Fibroblast of peridontal ligament (primary cell): ENCODE measurements around the gene PRKCZ.

ENCODE experiments used
- DNase-seq: peaks from one replicate; pipeline ENCODE4 v3.0.0-alpha.2; 2010; ENCODE audit errors: extremely low read depth

The PRKCZ gene

DNA sequence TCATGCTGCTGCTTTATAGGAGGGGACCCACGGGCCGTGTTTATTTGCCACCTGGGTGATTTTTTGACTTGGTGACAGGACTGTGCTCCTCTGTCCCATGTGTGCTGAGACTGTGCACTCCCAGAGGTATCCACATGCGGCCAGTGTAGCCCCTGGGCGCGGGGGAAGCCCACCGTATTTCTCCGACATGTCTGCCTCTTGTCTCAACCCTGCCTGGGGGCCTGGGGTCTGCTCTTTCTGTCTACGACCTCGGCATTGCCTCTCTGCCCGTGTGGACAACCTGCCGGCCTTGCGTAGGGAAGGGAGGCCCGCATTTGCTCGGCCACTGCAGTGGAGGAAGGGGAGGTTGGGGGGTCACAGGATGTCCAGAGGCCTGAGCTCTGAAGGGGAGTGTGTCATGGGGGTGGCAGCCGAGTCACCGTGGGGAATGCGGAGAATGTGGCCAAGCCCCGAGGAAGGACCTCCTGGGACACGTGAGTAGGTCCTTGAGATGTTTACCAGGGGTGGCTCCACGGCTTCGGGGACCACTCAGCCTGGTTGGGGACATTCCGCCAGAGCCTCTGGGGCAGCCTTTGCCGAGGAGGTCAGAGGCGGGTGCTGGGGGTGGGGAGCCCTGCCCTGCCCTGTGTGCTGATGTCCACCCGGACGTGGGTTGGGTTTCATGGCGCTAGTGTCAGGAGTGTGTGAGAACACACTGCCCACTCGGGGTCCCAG is 11.0 kb downstream of the PRKCZ start:
- DNase-seq = no peak

DNA sequence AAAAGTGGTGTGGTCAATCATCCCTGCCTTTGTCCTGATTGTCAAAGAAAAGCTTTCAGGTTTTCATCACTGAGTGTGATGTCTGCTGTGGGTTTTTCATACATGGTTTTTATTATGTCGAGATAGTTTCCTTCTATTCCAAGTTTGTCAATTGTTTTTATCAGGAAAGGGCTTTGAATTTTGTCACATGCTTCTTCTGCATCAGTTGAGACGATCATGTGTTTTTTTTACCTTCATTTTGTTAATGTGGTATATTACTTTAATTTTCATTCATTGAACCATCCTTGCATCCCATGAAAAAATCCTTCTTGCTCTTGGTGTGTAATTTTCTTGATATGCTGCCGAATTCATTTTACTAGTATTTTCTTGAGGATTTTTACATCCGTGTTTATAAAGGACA is 15.5 kb downstream of the PRKCZ start:
- DNase-seq = no peak

DNA sequence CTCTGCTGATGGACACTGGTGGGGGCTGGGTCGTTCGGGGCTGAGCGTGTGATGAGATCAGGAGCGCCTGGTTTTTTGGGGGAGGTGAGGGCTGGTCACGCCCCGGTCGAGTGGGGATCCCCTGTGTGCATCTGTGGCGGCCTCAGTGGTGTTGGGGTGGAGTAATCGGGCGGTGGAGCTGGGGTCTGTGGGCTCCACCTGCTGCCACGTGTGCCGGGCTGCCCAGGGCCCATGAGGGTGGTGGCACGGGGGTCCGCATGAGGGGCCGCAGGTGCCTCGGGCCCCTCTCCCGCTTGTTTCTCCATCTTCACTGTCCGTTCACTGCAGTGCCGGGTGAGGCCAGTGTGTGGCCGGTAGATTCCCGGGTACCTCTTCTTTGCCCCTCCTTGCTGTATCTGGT is 17.2 kb downstream of the PRKCZ start:
- DNase-seq = no peak

DNA sequence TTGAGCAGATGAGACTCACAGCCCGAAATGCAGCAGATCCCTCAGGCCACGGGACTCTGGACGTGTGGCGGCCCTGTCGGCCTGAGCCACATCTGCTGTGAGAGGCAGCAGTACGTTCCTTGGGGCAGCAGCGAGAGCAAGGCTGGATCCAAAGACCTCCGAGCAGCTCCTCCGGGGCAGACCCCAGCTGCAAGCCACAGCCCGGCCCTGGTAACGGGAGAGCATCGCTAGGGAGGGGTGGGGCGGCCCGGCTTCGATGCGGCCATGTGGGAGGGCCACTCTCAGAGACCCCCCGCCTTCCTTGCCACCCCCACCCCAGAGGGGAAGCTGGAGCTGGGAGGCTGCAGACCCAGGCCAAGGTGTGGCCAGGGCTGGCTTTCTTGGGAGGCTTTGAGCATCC is 17.8 kb downstream of the PRKCZ start:
- DNase-seq = no peak

DNA sequence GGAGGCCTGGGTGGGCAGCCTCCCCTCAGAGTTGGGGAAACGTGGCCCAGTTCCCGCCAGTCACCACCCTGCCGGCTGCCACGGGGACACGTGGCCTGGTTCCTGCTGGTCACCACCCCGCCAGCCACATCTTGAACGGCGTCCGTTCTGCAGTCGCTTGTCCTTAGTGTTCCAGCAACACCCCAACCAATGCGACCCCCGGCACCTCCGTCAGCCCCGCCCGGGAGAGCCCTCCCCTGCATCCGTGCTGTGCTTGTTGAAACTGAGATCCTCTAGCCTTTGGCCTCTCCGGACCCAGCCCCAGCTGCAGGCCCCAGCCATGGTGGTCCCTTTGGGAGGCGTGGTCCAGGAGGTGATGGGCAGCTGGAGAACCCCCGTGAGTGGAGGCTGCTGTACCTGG is 18.7 kb downstream of the PRKCZ start:
- DNase-seq = no peak

DNA sequence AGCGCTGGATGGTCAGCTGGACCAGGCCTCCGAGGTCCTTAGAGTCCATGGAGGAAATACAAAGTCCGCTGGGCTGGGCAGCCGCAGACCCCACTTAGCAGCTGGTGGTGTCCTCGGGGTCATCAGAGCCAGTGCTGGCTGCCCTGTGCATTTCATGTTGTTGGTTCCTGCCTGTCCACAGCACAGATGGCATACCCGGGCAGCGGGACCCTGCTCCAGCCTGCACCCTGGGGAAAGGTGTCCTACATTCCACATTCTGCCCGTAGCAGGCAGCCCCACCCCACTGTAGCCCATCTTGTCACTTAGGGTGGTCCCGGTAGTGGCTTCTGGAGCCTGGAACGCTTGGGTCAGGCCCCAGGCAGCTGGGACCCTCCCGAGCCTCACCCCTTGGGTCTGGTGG is 19.8 kb downstream of the PRKCZ start:
- DNase-seq = no peak

DNA sequence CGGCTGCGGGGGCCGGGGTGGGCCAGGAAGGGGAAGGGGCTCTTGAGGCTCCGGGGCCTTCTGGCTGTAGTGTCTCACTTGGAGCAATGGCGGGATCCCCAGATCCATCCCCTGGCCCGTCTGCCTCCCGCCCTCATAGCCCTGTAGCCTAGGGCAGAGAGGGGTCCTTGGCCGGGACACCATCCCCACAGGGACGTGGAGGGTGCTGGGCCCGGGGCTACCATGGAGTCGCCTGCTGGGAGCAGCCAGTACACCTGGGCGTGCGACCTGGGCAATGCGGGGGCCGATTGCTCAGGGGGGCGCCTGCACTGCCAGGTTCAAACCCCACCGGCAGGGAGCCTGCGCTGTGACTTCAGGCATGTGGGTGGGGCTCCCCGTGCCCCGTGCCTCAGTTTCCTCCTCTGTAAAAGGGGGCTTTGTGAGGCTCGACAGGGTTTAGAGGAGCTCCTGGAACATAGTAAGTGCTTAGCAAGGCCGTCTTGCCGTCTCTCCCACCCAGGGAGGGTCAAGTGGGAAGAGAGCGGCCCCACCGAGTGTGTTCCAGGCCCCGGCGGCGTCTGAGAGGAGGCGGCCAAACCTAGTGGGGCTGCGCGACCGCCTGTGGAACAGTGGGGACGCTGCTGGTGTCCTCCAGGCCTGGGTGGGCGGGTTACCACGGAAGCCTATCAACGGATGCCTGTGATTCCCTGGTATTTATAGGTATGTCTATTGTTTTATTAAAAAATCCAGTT is 20.8 kb downstream of the PRKCZ start:
- DNase-seq = no peak

DNA sequence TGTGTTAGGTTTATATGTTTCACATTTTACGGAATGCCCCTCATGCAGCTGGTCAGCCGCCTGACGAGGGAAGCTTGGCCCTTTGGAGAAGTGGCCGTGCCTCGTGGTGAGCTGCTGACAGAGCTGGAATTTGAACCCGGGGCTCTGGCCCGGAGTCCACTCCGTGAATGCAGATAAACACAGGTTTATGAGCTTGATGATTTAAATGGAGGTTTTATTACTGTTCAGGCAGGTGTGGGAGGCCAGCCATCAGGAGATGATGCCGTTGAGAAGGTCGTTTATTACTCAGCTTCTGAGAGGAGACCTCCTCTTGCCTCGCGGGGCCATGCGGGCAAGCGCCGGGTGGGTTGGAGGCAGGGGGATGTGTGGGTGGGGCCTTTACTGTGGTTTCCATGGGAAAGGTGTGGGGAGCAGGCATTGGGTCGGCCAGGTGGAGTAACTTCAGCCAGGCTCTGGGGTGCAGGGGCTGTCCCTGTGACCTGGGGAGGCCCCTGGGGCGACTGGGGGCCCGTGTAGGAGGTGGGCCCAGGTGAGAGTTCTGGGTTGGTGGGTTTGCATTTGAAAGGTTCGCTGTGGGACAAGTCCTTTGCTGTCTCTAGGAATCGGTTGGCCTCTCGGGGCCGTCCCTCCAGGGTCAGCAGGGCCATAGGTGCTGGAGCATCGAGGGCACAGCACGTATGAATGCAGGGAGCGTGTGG is 22.0 kb downstream of the PRKCZ start:
- DNase-seq = no peak

DNA sequence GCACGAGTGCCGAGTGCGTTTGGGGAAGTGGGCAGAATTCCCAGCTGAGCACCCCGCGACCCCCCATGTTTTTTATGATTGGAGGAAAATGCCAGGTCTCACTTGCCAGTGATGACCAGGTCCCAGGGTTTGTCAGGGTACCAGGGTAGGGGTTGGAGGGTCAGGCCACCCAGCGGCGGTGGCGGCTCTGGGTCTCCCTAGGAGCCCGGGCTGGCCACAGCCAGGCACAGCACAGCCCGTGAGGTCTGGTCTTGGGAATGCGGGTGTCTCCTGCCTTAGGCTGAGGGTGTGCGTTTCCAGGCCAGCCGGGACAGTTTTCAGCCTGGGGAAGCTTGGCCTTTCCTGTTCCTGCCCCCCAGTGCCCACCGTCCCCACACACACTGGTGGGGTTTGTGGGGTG is 22.7 kb downstream of the PRKCZ start:
- DNase-seq = no peak

DNA sequence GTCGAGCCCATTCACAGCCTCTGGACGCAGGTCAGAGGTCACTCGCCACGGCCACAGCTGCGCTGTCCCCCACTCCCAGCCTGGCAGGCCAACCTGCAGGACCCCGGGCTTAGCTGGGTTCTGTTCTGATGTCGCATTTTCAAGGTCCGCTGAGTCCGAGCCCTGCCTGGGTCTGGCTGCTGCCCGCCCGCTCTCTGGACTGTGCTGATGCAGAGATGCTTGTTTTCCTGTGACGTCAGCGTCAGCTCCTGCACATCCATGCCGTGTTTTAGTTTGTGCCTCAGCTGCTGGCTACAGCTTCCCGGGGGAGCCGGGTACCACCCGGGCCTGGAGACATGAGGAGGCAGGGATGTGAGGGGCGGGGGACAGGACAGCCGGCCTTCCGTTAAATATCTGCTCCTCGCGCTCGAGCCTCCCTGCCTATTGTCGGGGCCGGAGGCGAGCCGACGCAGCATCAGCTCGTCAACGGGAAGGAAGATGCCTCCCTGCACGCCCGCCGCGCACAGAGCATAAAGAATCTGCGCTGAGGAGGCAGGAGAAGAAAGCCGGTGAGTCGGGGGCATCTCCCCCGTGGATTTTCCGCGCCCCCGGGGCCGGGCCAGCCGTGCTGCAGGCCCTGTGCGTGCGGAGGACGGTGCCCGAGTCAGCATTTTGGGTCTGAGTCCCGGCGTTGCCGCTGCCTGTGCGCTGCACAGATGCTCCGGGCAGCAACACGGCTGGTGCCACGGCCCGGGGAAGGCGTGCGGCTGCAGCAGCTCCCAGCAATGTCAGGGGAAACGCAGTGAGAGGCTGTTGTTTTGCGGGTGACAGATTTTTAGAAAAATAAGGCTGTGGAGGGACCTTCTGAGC is 23.4 kb downstream of the PRKCZ start:
- peak; percentile 65 for DNase-seq

DNA sequence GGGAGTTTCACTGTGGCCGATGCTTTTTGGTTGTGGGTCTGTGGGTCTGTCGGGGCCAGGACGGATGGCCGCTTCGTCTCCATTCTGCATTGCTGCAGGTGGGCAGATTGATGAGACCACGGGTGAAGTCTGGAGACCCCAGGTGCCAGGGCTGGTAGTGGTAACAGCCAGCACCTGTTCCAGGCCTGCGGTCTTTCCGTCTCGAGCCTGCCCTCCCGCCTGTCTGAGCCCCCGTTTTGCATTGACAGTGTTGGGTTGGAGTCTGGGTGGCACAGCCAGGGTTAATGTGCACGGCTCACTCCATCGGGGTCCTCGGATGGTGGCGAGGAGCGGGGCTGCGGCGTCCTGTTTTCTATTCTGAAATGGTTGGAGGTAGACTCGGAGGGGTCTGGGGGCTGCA is 24.2 kb downstream of the PRKCZ start:
- DNase-seq = no peak

DNA sequence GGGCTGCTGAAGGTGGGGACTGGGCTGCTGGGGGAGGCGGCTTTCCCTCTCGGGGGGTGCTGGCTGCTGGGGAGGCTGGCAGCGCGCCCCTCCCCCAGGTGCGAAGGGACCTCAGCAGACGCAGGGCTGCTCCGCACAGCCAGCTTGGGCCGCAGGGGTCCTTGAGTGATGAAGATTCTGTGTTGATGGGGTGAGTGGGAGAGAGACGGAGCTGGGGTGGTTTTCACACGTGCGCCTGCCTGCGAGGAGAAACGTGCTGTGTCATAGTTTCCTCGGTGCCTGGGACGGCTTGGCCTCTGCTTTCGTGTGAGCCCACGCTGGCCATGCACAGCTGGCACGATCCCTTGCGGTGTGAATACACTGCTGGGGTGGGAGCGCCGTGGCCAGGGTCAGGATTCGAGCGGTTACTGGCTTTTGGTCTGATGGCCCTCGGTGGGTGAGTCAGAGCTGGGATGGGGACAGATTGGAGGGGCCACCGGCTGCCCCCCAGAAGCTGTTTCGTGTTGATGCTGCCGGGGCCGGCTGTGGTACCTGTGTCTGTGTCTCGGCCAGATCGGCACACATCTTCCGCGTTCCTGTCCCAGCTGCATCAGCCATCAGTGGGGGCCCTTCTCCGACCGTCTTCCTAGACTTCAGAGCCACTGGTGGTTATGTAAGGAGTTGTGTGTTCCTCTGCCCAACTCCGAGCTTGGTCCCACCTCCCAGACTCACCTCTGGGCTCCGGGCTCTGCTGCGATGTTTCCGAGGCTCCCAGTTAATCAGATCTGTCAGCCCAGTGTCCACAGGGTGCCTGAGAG is 24.9 kb downstream of the PRKCZ start:
- no peak for DNase-seq

DNA sequence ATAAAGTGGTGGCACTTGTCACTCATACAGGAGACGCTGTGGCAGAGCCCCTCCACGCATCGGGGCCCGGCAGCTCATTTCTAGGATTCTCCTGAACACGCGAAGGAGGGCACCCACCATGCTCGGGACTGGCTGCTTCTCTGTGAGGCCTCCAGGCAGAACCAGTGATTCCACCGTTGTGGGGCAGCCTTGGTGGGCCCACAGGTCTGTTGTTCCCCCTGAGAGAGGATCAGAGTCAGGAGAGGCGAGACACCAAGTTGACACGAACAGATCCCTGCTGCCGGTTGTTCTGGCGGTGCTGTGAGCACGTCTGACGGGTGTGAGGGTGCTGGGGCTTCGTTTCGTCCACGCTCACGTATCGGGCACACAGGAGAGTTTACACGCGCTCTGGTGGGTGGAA is 26.6 kb downstream of the PRKCZ start:
- no peak for DNase-seq

DNA sequence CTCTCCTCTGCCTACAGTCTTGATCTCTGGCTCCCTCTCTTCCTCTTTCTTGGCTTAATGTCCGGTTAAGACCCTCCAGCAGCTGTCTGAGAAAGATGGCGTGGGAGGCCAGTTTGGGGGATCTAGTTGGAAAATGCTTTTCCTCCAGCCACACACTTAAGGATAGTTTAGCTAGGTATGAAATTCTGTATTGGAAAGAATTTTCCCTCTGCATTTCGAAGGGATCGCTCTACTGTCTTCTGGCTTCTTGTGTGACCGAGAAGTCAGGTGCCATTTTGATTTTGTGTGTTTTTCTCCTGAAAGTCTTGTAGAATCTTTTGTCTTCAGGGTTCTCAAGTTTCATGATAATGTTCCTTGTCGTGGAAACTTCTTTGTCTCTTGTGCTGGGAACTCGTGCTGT is 28.0 kb downstream of the PRKCZ start:
- no peak for DNase-seq

DNA sequence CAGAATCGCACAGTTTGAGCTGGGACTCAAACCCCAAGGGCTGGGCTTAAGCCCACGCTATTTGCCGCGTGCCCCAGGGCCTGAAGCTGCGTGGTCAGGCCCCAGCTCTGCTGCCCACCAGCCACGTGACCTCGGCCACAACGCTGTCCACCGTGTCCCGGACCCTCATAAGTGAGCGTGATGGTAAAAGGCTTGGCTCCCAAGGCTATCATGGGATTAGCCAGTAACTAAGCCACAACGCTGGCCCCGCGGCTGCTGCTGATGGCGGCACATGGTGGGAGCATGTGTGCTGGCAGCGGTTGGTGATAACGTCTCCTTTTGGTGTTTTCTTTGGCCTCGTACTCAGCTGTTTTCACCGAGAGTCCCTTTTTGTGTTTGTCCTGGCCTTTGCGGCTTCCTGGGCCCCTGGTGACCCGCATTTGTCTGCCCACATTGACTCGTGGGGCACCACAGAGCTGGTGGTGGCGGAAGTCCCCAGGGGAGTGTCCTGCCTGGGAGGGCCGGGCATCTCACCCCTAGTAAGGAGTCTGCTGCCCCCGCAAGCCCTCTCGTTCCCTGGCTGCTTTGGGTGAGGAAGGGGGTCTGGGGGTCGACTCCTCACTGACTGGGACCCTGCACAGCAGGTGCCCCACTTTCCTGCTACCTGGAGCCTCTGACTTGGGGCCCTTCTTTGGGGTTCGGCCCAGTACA is 29.3 kb downstream of the PRKCZ start:
- DNase-seq = no peak

DNA sequence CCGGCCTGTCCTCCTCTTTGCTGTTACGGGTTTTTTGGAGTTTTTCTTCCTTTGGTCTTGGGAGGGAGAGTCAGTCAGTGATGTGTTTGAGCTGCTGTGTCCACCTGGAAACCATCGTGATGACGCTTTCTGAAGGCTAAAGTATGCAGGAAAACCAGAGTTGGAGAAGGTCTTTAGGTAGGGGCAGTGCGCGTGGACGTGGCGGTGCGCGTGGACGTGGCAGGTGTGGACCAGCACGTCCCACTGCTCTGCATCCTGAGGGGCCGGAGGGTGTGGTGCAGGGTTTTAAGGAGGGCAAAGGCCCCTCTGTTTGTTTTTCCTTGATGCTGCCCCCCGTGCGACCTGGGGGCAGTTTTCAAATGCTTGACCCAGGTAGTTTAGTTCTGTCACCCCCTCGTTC is 29.9 kb downstream of the PRKCZ start:
- no peak for DNase-seq

DNA sequence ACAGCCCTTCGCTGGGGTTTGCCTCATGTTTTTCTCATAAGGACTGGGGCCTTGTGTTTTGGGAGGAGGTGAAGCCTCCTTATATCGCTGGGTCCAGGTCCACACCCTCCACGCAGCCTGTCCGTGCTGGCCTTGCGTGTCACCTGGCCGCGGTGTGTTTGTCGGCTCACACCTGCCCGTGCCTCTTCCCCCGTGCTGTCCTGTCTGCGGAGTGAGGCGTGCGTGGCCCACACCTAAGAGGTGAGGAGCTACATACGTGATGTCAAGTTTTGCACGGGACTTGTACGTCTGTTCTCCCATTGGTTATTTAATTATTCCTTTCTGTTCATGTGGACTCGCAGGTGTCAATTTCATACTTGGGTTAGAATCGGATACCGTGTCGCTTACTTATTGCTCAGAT is 30.7 kb downstream of the PRKCZ start:
- no peak for DNase-seq

DNA sequence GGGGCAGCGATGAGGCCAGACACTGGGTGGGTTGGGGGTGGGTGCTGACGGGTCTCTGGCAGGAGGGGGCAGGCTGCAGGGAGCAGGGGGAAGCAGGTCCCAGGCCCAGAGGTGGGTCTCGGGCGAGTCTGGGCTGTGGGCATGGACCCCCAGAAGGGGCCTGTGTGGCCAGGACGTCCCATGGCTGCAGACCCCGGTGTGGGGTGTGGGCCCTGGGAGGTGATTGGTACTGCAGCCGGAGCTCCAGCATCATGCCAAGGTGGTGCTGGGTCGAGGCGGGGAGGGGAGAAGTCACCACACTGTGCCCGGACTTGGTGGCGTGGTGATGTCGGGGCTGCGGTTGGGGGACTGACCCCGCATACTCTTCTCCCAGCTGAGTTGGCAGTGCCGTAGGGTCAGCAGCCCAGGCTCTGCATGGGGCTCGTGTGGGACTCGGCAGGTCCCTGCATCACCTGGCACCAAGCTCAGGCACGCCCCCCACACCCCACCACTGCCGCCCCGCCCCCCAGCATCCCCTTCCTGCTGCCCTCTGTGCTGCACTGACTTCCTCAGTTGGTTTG is 31.2 kb downstream of the PRKCZ start:
- no peak for DNase-seq

DNA sequence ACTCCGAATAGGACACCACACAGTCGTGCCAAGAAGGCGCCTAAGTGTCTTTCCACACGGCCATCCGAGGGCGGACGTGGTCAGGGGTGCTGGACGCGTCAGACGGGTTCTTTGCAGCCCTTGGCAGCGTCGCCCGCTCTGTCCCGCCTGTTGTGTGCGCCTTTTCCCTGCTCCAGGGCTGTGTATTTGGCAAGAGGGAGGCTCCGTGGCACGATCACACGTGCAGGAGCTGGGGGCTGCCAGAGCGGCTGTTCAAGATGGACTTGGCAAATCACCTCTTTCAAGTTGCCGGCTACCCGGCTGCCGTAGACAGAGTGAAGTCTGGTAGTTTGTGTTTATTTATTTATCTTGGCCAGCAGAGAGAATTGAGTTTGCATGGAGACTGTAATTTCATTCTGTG is 31.9 kb downstream of the PRKCZ start:
- no peak for DNase-seq

DNA sequence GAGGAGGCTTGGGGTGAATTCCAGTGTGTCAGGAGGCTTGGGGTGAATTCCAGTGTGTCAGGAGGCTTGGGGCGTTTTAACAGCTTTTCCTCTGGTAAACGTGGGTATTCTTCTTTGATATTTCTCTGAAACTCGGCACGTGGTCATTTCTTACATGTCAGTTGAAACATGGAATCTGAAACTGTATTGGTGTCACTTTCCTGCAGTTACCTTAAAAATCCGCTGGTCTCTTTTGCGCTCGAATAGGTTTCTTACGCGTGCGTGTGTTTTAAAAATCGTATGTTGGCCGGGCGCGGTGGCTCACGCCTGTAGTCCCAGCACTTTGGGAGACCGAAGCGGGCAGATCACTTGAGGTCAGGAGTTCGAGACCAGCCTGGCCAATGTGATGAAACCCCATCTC is 33.5 kb downstream of the PRKCZ start:
- no peak for DNase-seq
